HEK293 (cell line): ENCODE results near the gene CLASRP.

Source experiments
- BCL11A ChIP-seq: fragments of 450-650 bp; formaldehyde crosslinking; IDR thresholded peaks from 2 replicates; pipeline ENCODE4 v1.5.1; 2016; ENCODE audit warnings: low read depth, missing biosample characterization, missing genetic modification characterization
- GLIS2 ChIP-seq: fragments of 450-650 bp; formaldehyde crosslinking; IDR thresholded peaks from 2 replicates; pipeline ENCODE4 v1.5.1; 2016; ENCODE audit warnings: missing biosample characterization, missing genetic modification characterization
- MYNN ChIP-seq: fragments of 450-650 bp; formaldehyde crosslinking; IDR thresholded peaks from 2 replicates; pipeline ENCODE4 v1.5.1; 2016; ENCODE audit warnings: missing biosample characterization, missing genetic modification characterization, borderline replicate concordance
- OSR2 ChIP-seq: fragments of 450-650 bp; formaldehyde crosslinking; IDR thresholded peaks from 2 replicates; pipeline ENCODE4 v1.5.1; 2016; ENCODE audit warnings: missing biosample characterization, missing genetic modification characterization
- OVOL3 ChIP-seq: fragments of 450-650 bp; formaldehyde crosslinking; IDR thresholded peaks from 2 replicates; pipeline ENCODE4 v1.5.1; 2016; ENCODE audit warnings: missing biosample characterization, missing genetic modification characterization
- SP2 ChIP-seq: fragments of 450-650 bp; formaldehyde crosslinking; IDR thresholded peaks from 2 replicates; pipeline ENCODE4 v1.5.1; 2016; ENCODE audit warnings: missing biosample characterization, missing genetic modification characterization
- ZFHX2 ChIP-seq: fragments of 450-650 bp; formaldehyde crosslinking; conservative IDR thresholded peaks from 2 replicates; pipeline ENCODE4 v1.5.1; 2016; ENCODE audit warnings: missing biosample characterization, missing genetic modification characterization
- ZFP69B ChIP-seq: fragments of 450-650 bp; formaldehyde crosslinking; IDR thresholded peaks from 2 replicates; pipeline ENCODE4 v1.5.1; 2016; ENCODE audit warnings: missing biosample characterization, missing genetic modification characterization
- ZNF19 ChIP-seq: fragments of 450-650 bp; formaldehyde crosslinking; IDR thresholded peaks from 2 replicates; pipeline ENCODE4; 2016; ENCODE audit warnings: missing biosample characterization, missing genetic modification characterization, low read depth
- ZNF341 ChIP-seq: fragments of 450-650 bp; formaldehyde crosslinking; IDR thresholded peaks from 2 replicates; pipeline ENCODE4; 2016; ENCODE audit warnings: low read depth, missing biosample characterization, missing genetic modification characterization
- ZNF571 ChIP-seq: fragments of 450-650 bp; formaldehyde crosslinking; IDR thresholded peaks from 2 replicates; pipeline ENCODE4 v1.5.0; 2017; ENCODE audit warnings: missing biosample characterization, missing genetic modification characterization
- ZNF596 ChIP-seq: fragments of 450-650 bp; IDR thresholded peaks from 2 replicates; pipeline ENCODE4 v1.5.0; 2018; ENCODE audit warnings: missing biosample characterization, mild to moderate bottlenecking, missing genetic modification characterization, moderate library complexity
- ZNF76 ChIP-seq: fragments of 450-650 bp; formaldehyde crosslinking; IDR thresholded peaks from 2 replicates; pipeline ENCODE4; 2016; ENCODE audit warnings: low read depth, missing biosample characterization, missing genetic modification characterization, borderline replicate concordance
- ZNF768 ChIP-seq: fragments of 450-650 bp; formaldehyde crosslinking; IDR thresholded peaks from 2 replicates; pipeline ENCODE4 v1.5.1; 2018; ENCODE audit warnings: missing biosample characterization, mild to moderate bottlenecking, missing genetic modification characterization
- ZNF843 ChIP-seq: fragments of 450-650 bp; formaldehyde crosslinking; IDR thresholded peaks from 2 replicates; pipeline ENCODE4 v1.5.1; 2016; ENCODE audit warnings: missing biosample characterization, missing genetic modification characterization
- ZXDB ChIP-seq: fragments of 450-650 bp; formaldehyde crosslinking; IDR thresholded peaks from 2 replicates; pipeline ENCODE4 v1.5.1; 2016; ENCODE audit warnings: missing biosample characterization, missing genetic modification characterization
- TF ChIP-seq, protein P1 (sequence below): fragments of 450-650 bp; formaldehyde crosslinking; IDR thresholded peaks from 2 replicates; pipeline ENCODE4 v1.5.1; 2017; ENCODE audit warnings: missing biosample characterization, missing genetic modification characterization
- TF ChIP-seq, protein P2 (sequence below): fragments of 450-650 bp; formaldehyde crosslinking; IDR thresholded peaks from 2 replicates; pipeline ENCODE4 v1.5.0; 2017; ENCODE audit warnings: missing biosample characterization, missing genetic modification characterization, borderline replicate concordance
- TF ChIP-seq, protein P3 (sequence below): fragments of 450-650 bp; formaldehyde crosslinking; IDR thresholded peaks from 2 replicates; pipeline ENCODE4 v1.5.1; 2016; ENCODE audit warnings: missing biosample characterization, missing genetic modification characterization
- TF ChIP-seq, protein P4 (sequence below): sonication (generic); formaldehyde crosslinking; IDR thresholded peaks from 2 replicates; pipeline ENCODE4 v1.8.1; 2022; ENCODE audit warnings: mild to moderate bottlenecking, moderate library complexity, missing genetic modification reagents
- TF ChIP-seq, protein P5 (sequence below): fragments of 450-650 bp; formaldehyde crosslinking; IDR thresholded peaks from 2 replicates; pipeline ENCODE4 v1.5.1; 2017; ENCODE audit warnings: missing biosample characterization, missing genetic modification characterization
- TF ChIP-seq, protein P6 (sequence below): fragments of 450-650 bp; IDR thresholded peaks from 2 replicates; pipeline ENCODE4 v1.5.1; 2018; ENCODE audit warnings: missing biosample characterization, missing genetic modification characterization
- TF ChIP-seq, protein P7 (sequence below): fragments of 450-650 bp; formaldehyde crosslinking; IDR thresholded peaks from 2 replicates; pipeline ENCODE4 v1.5.1; 2016; ENCODE audit warnings: missing biosample characterization, missing genetic modification characterization, borderline replicate concordance

Gene CLASRP

DNA sequence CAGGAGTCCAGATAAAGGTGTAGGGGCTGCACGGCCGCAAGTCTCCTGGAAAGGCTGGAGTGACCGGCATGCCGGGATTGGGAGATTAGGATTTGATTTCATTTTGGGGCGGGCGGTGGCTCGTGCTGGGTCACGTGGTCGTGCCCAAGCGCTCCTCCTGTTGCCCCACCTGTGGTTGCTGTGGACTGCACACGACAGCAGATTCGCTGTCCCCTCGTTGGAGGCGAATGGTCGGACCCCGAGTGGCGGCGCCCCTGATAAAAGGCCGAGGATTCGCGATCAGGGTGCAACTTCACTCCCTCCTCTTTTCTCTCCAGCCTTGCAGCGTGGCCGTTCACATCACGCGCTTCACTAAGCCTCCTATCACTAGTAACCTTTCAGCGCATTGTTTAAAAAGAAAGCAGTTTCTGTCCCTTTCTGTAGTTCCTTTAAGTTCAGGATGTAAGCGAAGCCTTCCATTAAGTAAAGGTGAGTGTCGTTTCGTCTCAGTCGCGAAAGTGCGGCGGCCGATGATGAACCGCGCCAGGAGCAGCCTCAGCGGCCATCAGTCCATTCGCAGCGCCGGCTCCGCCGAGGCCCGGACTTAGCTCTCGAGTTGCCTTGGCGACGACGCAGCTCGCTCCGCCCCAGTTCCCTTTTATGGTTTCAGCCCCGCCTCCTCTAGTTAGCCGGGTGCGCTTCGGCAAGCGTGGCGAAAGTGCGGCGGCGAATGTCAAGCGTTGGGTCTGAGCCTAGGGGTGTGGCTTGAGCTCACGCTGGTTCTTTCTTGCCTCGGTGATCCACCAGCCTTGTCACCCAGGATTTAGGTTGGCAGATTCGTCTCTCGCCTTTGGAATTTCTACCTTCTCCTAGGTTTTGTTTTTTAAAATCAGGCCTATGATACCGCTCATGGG, 52.4 kb downstream of the CLASRP start (continued):
- TF ChIP-seq ZNF571 (tag by site-specific recombination): no peak
- TF ChIP-seq ZNF341 (tag by site-specific recombination): no peak
- TF ChIP-seq, protein P1, sequence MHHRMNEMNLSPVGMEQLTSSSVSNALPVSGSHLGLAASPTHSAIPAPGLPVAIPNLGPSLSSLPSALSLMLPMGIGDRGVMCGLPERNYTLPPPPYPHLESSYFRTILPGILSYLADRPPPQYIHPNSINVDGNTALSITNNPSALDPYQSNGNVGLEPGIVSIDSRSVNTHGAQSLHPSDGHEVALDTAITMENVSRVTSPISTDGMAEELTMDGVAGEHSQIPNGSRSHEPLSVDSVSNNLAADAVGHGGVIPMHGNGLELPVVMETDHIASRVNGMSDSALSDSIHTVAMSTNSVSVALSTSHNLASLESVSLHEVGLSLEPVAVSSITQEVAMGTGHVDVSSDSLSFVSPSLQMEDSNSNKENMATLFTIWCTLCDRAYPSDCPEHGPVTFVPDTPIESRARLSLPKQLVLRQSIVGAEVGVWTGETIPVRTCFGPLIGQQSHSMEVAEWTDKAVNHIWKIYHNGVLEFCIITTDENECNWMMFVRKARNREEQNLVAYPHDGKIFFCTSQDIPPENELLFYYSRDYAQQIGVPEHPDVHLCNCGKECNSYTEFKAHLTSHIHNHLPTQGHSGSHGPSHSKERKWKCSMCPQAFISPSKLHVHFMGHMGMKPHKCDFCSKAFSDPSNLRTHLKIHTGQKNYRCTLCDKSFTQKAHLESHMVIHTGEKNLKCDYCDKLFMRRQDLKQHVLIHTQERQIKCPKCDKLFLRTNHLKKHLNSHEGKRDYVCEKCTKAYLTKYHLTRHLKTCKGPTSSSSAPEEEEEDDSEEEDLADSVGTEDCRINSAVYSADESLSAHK (tag by site-specific recombination): no peak
- TF ChIP-seq GLIS2 (tag by site-specific recombination): peak; percentile 65; the same call in 1 of the 2 replicates
- TF ChIP-seq ZNF76 (tag by site-specific recombination): peak; percentile 37; the same call in 1 of the 2 replicates
- TF ChIP-seq, protein P2, sequence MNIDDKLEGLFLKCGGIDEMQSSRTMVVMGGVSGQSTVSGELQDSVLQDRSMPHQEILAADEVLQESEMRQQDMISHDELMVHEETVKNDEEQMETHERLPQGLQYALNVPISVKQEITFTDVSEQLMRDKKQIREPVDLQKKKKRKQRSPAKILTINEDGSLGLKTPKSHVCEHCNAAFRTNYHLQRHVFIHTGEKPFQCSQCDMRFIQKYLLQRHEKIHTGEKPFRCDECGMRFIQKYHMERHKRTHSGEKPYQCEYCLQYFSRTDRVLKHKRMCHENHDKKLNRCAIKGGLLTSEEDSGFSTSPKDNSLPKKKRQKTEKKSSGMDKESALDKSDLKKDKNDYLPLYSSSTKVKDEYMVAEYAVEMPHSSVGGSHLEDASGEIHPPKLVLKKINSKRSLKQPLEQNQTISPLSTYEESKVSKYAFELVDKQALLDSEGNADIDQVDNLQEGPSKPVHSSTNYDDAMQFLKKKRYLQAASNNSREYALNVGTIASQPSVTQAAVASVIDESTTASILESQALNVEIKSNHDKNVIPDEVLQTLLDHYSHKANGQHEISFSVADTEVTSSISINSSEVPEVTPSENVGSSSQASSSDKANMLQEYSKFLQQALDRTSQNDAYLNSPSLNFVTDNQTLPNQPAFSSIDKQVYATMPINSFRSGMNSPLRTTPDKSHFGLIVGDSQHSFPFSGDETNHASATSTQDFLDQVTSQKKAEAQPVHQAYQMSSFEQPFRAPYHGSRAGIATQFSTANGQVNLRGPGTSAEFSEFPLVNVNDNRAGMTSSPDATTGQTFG (tag by site-specific recombination): no peak
- TF ChIP-seq ZXDB: peak; percentile 73
- no peak for TF ChIP-seq ZNF19 (tag by site-specific recombination)
- TF ChIP-seq, protein P3, sequence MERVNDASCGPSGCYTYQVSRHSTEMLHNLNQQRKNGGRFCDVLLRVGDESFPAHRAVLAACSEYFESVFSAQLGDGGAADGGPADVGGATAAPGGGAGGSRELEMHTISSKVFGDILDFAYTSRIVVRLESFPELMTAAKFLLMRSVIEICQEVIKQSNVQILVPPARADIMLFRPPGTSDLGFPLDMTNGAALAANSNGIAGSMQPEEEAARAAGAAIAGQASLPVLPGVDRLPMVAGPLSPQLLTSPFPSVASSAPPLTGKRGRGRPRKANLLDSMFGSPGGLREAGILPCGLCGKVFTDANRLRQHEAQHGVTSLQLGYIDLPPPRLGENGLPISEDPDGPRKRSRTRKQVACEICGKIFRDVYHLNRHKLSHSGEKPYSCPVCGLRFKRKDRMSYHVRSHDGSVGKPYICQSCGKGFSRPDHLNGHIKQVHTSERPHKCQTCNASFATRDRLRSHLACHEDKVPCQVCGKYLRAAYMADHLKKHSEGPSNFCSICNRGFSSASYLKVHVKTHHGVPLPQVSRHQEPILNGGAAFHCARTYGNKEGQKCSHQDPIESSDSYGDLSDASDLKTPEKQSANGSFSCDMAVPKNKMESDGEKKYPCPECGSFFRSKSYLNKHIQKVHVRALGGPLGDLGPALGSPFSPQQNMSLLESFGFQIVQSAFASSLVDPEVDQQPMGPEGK (tag by site-specific recombination): peak; percentile 55
- TF ChIP-seq, protein P4, sequence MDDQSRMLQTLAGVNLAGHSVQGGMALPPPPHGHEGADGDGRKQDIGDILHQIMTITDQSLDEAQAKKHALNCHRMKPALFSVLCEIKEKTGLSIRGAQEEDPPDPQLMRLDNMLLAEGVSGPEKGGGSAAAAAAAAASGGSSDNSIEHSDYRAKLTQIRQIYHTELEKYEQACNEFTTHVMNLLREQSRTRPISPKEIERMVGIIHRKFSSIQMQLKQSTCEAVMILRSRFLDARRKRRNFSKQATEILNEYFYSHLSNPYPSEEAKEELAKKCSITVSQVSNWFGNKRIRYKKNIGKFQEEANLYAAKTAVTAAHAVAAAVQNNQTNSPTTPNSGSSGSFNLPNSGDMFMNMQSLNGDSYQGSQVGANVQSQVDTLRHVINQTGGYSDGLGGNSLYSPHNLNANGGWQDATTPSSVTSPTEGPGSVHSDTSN: 0 out of 2 replicates have a peak, but pooled peaks have one; percentile 23
- TF ChIP-seq MYNN: no peak
- TF ChIP-seq ZFHX2: peak; percentile 5; the same call in 1 of the 2 replicates
- TF ChIP-seq, protein P5, sequence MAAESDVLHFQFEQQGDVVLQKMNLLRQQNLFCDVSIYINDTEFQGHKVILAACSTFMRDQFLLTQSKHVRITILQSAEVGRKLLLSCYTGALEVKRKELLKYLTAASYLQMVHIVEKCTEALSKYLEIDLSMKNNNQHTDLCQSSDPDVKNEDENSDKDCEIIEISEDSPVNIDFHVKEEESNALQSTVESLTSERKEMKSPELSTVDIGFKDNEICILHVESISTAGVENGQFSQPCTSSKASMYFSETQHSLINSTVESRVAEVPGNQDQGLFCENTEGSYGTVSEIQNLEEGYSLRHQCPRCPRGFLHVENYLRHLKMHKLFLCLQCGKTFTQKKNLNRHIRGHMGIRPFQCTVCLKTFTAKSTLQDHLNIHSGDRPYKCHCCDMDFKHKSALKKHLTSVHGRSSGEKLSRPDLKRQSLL (tag by site-specific recombination): peak; percentile 31; the same call in 1 of the 2 replicates
- no peak for TF ChIP-seq BCL11A (tag by site-specific recombination)
- no peak for TF ChIP-seq ZNF768 (tag by site-specific recombination)
- TF ChIP-seq ZFP69B: no peak
- no peak for TF ChIP-seq ZNF843 (tag by site-specific recombination)
- no peak for TF ChIP-seq ZNF596 (tag by site-specific recombination)
- TF ChIP-seq SP2 (tag by site-specific recombination): peak; percentile 62
- TF ChIP-seq, protein P6, sequence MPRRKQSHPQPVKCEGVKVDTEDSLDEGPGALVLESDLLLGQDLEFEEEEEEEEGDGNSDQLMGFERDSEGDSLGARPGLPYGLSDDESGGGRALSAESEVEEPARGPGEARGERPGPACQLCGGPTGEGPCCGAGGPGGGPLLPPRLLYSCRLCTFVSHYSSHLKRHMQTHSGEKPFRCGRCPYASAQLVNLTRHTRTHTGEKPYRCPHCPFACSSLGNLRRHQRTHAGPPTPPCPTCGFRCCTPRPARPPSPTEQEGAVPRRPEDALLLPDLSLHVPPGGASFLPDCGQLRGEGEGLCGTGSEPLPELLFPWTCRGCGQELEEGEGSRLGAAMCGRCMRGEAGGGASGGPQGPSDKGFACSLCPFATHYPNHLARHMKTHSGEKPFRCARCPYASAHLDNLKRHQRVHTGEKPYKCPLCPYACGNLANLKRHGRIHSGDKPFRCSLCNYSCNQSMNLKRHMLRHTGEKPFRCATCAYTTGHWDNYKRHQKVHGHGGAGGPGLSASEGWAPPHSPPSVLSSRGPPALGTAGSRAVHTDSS (tag by site-specific recombination): peak; percentile 10; the same call in 1 of the 2 replicates
- TF ChIP-seq, protein P7, sequence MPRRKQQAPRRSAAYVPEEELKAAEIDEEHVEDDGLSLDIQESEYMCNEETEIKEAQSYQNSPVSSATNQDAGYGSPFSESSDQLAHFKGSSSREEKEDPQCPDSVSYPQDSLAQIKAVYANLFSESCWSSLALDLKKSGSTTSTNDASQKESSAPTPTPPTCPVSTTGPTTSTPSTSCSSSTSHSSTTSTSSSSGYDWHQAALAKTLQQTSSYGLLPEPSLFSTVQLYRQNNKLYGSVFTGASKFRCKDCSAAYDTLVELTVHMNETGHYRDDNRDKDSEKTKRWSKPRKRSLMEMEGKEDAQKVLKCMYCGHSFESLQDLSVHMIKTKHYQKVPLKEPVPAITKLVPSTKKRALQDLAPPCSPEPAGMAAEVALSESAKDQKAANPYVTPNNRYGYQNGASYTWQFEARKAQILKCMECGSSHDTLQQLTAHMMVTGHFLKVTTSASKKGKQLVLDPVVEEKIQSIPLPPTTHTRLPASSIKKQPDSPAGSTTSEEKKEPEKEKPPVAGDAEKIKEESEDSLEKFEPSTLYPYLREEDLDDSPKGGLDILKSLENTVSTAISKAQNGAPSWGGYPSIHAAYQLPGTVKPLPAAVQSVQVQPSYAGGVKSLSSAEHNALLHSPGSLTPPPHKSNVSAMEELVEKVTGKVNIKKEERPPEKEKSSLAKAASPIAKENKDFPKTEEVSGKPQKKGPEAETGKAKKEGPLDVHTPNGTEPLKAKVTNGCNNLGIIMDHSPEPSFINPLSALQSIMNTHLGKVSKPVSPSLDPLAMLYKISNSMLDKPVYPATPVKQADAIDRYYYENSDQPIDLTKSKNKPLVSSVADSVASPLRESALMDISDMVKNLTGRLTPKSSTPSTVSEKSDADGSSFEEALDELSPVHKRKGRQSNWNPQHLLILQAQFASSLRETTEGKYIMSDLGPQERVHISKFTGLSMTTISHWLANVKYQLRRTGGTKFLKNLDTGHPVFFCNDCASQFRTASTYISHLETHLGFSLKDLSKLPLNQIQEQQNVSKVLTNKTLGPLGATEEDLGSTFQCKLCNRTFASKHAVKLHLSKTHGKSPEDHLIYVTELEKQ (tag by site-specific recombination): 0 out of 2 replicates have a peak, but pooled peaks have one; percentile 34
- TF ChIP-seq OSR2 (tag by site-specific recombination): no peak
- TF ChIP-seq OVOL3: 0 out of 2 replicates have a peak, but pooled peaks have one; percentile 15
